ENCODE data around the gene SRPK3. TPM values are rescaled to one million over a fixed set of nuclear protein-coding genes. Genes with fewer than 3 reads are reported as not detected.
A peak's percentile ranks its signal among the peaks of the same experiment; 100 is the strongest.

Gene SRPK3
- total RNA-seq, 1 donor from 2014 or later = 0.17 TPM

DNA sequence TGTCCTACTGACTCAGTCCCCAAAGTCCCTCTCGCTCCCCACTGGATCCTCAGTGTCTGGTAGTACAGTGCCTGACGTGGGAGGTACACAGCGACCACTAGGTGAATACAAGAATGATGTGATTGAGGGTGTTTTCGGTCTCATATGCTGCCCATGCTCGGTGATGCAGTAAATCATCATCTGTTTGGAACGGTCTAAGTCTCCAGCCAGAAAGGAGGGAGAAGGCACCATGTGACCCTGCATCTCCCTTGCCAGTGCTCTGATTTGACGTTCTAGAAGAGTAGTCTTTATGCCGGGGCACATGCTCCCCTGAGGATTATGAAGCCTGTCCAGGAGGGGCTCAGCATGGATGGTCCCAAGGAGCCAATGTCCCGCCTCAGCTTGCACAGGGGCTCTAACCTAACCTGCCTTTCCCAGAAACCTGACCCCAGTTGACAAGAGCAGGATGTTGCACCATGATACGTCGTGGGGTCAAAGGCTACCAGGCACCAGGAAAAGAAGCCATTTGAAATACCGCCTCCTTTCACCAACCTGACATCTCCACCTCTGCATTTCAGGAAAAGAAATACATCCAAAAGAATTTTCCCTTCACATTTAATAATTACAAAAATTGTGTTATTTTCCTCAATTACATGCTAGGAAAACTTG lies 30.6 kb upstream of the SRPK3 start:
- no peak for DNase-seq (ENCODE audit: low read depth)
- TF ChIP-seq, protein P1, sequence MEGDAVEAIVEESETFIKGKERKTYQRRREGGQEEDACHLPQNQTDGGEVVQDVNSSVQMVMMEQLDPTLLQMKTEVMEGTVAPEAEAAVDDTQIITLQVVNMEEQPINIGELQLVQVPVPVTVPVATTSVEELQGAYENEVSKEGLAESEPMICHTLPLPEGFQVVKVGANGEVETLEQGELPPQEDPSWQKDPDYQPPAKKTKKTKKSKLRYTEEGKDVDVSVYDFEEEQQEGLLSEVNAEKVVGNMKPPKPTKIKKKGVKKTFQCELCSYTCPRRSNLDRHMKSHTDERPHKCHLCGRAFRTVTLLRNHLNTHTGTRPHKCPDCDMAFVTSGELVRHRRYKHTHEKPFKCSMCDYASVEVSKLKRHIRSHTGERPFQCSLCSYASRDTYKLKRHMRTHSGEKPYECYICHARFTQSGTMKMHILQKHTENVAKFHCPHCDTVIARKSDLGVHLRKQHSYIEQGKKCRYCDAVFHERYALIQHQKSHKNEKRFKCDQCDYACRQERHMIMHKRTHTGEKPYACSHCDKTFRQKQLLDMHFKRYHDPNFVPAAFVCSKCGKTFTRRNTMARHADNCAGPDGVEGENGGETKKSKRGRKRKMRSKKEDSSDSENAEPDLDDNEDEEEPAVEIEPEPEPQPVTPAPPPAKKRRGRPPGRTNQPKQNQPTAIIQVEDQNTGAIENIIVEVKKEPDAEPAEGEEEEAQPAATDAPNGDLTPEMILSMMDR (conservative IDR thresholded peaks at IDR 0.05; ENCODE audit: low read depth, low read length) = no peak

DNA sequence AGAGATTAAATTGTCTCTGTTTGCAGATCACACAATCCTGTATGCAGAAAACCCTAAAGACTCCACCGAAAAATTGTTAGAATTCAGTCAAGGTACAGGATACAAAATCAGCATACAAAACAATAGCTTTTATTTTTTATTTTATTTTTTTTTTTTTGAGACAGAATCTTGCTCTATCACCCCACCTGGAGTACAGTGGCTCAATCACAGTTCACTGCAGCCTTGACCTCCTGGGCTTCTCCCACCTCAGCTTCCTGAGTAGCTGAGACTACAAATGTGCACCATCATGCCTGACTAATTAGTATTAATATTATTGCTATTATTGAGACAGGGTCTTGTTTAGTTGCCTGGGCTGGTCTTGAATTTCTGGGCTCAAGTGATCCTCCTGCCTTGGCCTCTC lies 25.7 kb upstream of the SRPK3 start:
- no peak for DNase-seq (ENCODE audit: low read depth)
- no peak overlapping the region for H3K4me3 ChIP-seq (ENCODE audit: low read depth, low read length)
- TF ChIP-seq, protein P1 (conservative IDR thresholded peaks at IDR 0.05; ENCODE audit: low read depth, low read length) = no peak

More for the DNA sequence above, 30.6 kb upstream of the SRPK3 start:
- no peak overlapping the region for H3K4me3 ChIP-seq (ENCODE audit: low read depth, low read length)

DNA sequence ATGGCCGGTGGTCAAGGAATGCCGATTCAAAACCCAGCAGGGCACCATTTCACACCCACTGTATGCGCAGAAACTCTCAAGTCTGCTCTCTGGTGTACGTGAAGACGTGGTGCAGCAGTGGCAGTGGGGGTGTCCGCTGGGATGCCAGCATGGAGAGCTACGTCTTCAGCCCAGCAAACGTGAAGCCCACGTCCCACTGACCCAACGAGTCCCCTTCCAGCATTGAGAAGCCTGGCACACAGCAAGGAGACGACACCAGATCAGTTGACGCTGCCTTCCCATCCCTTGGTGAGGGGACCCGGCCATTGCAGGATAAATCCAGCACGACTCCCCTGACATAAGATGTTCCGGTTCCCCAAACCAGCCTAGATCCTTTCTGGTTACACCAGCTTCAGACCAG lies 19.0 kb upstream of the SRPK3 start:
- TF ChIP-seq, protein P1 (conservative IDR thresholded peaks at IDR 0.05; ENCODE audit: low read depth, low read length) = no peak

DNA sequence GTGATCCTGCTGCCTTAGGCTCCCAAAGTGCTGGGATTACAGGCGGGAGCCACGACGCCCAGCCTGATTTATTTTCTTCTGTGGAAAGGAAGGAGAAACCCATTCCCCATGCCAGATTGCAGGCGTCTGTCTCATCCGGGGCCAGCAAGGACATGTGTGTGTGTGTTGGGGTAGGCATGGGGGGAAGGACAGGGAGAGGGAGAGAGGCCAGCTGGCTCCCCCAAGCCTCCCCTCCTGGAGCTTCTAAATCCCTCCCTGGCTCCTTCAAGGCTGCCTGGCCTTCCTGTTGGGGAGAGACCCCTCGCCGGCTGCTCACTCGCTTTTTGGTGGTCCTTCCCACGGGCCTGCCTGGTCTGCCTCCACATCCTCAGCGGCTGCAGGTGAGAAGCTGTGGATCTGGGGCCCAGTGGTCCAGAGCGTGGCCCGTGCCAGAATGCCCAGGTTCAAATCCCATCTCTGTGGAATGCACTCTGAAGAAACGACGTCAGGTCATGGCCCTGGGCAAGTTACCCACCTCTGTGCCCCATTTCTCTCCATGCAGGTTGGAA lies 18.1 kb upstream of the SRPK3 start:
- H3K4me3 ChIP-seq (ENCODE audit: low read depth, low read length) = no peak overlapping the region
- no peak for DNase-seq (ENCODE audit: low read depth)
- TF ChIP-seq, protein P1 (conservative IDR thresholded peaks at IDR 0.05; ENCODE audit: low read depth, low read length) = no peak

More for the DNA sequence above, 19.0 kb upstream of the SRPK3 start:
- no peak for DNase-seq (ENCODE audit: low read depth)
- H3K4me3 ChIP-seq (ENCODE audit: low read depth, low read length) = no peak overlapping the region

DNA sequence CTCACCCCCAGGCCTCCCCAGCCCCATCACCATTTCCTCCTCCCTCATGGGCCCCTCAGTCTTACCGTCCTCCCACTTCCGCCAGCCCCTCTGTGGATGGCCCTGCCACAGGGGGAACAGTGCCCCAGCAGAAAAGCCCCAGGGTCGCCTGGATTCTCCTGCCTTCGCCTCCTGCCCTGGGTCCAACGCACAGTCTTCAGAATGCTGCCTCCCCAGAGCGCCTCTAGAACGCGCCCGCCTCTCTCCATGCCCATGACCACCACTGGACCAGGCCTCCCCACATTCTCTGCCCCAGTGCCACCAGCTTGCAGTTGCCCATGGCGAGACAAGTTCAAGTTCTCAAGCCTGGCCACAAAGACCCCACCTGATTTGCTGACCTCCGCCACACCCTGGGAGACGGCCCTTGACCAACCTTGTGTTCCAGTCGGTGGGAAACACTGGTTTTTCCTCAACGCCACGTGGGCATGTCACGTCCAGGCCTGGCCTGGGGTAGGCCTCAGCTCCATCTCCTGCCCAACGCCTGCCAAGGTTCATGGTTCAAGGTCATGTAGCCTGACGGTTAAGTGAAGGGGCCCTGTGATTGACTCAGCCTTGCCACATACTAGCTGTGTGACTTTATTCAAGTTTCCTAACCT lies 17.4 kb upstream of the SRPK3 start:
- no peak for DNase-seq (ENCODE audit: low read depth)
- no peak overlapping the region for H3K4me3 ChIP-seq (ENCODE audit: low read depth, low read length)
- TF ChIP-seq, protein P1 (conservative IDR thresholded peaks at IDR 0.05; ENCODE audit: low read depth, low read length) = no peak

DNA sequence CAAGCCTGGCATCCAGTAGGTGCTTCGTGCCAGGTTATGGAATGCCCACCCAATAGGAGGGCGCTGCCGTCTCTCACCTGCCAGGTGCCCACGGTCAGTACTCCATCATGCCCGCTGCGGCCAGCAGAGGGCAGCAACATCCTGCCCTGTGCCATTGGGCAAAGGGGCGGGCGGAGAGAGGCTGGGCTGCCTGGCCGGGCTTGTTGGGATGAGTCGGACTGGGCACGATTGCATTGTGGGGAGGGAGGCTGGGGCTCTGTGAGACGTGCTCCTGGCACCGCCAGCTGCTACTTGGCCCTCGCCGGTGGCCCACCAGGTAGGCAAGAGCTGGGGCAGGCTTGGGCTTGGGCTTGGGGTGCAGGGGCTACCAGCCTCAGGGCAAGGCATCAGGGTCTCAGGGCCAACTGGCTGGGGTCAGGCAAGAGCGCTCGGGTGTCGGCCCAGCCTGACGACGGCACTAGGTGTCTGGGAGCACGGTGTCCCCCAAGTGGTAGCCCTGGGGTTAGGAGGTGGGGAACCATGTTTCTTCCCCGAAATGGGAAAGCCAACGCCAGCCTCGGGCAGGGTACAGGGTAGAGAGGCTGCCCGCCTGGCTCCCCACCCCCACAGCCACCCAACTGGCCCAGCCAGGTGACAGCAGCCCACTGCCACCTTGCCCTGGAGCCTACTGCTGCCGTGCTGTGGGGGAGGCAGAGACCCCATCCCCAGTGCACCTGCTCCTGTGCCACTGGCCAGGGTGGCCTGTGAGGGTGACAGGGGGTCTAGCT lies 16.7 kb upstream of the SRPK3 start, which contains the start of gene PLXNB3:
TSS of gene PLXNB3 (plus strand) at position 261 of the 767 bp plus-strand sequence. CDS start 1,287 bp downstream, outside the sequence.
- TF ChIP-seq, protein P1 (conservative IDR thresholded peaks at IDR 0.05; ENCODE audit: low read depth, low read length) = peak; percentile 73
- peak within 1 kb of the TSS; percentile 49 for H3K4me3 ChIP-seq (ENCODE audit: low read depth, low read length)
- no peak for DNase-seq (ENCODE audit: low read depth)
